Occipital lobe (tissue), 3 donors: ENCODE measurements around the gene TFDP2. TPM values are rescaled to one million over a fixed set of nuclear protein-coding genes. Genes with fewer than 3 reads are reported as not detected.
"Not testable (repeated sequence)": the region's sequence is repeated elsewhere in the genome, so short reads cannot be mapped to it uniquely, and the experiment has no call there.

Experiments
- DNase-seq: peaks from one replicate; lab custom pipeline; 2025; lab: John Stamatoyannopoulos, UW
- small RNA-seq: library from RNA; depleted of rRNA; stranded (forward); fragments of <200 nt; gene quantifications from one replicate; pipeline ENCODE3, GENCODE V24; 2014
- total RNA-seq: library from RNA; depleted of rRNA; stranded (reverse); fragments of >200 nt; gene quantifications from one replicate; pipeline ENCODE4 v1.2.3, GENCODE V29; 2014

Gene TFDP2
- total RNA-seq, 1 donor from 2014 or later: 40.2 TPM

- DNase-seq: no peak
Measured at GRCh38 chr3:141928631-141929270, 220.6 kb downstream of the TFDP2 start.

- DNase-seq: no peak
Measured at GRCh38 chr3:141926929-141927328, 222.4 kb downstream of the TFDP2 start.

- DNase-seq: not testable (repeated sequence)
Measured at GRCh38 chr3:141925677-141926076, 223.7 kb downstream of the TFDP2 start.

- DNase-seq: no peak
Measured at GRCh38 chr3:141921316-141921715, 228.0 kb downstream of the TFDP2 start.

GRCh38 chr3:141920701-141921100 lies 228.6 kb downstream of the TFDP2 start:
- DNase-seq: no peak

GRCh38 chr3:141915766-141916165 lies 233.6 kb downstream of the TFDP2 start:
- no peak for DNase-seq

GRCh38 chr3:141915016-141915415 lies 234.3 kb downstream of the TFDP2 start:
- DNase-seq: no peak

GRCh38 chr3:141914311-141914710 lies 235.0 kb downstream of the TFDP2 start:
- no peak for DNase-seq

GRCh38 chr3:141913150-141913811 lies 236.1 kb downstream of the TFDP2 start:
- DNase-seq: no peak

- DNase-seq: not testable (repeated sequence)
Measured at GRCh38 chr3:141909986-141910385, 239.4 kb downstream of the TFDP2 start.

GRCh38 chr3:141909408-141909807 lies 239.9 kb downstream of the TFDP2 start:
- no peak for DNase-seq

GRCh38 chr3:141905129-141905528 lies 244.2 kb downstream of the TFDP2 start:
- DNase-seq: no peak

GRCh38 chr3:141904203-141904602 lies 245.1 kb downstream of the TFDP2 start:
- no peak for DNase-seq

GRCh38 chr3:141901914-141902313 lies 247.4 kb downstream of the TFDP2 start:
- DNase-seq: no peak

- DNase-seq: no peak
Measured at GRCh38 chr3:141900343-141900742, 249.0 kb downstream of the TFDP2 start.

GRCh38 chr3:141898908-141899307 lies 250.4 kb downstream of the TFDP2 start:
- no peak for DNase-seq

GRCh38 chr3:141895731-141896130 lies 253.6 kb downstream of the TFDP2 start:
- no peak for DNase-seq

- DNase-seq: no peak
Measured at GRCh38 chr3:141894524-141895176, 254.7 kb downstream of the TFDP2 start.

Small RNAs within 50 kb of the gene (small RNA-seq; reads per million reads assigned to genes)
- gene RNU6-425P (not detected), gene RNU6-509P (not detected)

Other genes starting within 250 kb of the TFDP2 start
- gene GK5, start 76.0 kb upstream of the TFDP2 start, total RNA-seq: 20.6 TPM